OCI-LY3 (cell line): ENCODE measurements around the gene LMAN2.

Source experiments
- H2AFZ ChIP-seq: fragments of 200-600, 300-600 bp; shearing (Covaris generic); 2 replicates; pipeline ENCODE4 v1.6.0; 2014; ENCODE audit warnings: antibody characterized with exemption, low read depth, low read length
- H3K27ac ChIP-seq: fragments of 200-600, 300-600 bp; sonication (generic); 2 replicates; pipeline ENCODE4 v1.5.1; 2014; ENCODE audit warnings: mild to moderate bottlenecking, low read length, moderate library complexity, mixed read lengths
- H3K27me3 ChIP-seq: fragments of 200-600, 300-600 bp; sonication (generic); 2 replicates; pipeline ENCODE4 v1.6.1; 2014; ENCODE audit warnings: low read depth, low read length, mixed read lengths
- H3K36me3 ChIP-seq: fragments of 200-600, 300-600 bp; sonication (generic); replicated peaks from 2 replicates; pipeline ENCODE3; 2014; ENCODE audit warnings: low read depth, low read length, mixed read lengths
- H3K4me1 ChIP-seq: fragments of 300-600, 200-600 bp; sonication (generic); 2 replicates; pipeline ENCODE4 v1.6.1; 2014; ENCODE audit warnings: low read length, mixed read lengths
- H3K4me2 ChIP-seq: fragments of 200-600, 300-600 bp; sonication (generic); 2 replicates; pipeline ENCODE4 v1.6.1; 2014; ENCODE audit warnings: low read length, mixed read lengths
- H3K4me3 ChIP-seq: fragments of 300-600, 200-600 bp; sonication (generic); 2 replicates; pipeline ENCODE4 v1.5.1; 2014; ENCODE audit warnings: antibody characterized with exemption, mild to moderate bottlenecking, low read length, moderate library complexity
- H3K79me2 ChIP-seq: fragments of 300-600, 200-600 bp; shearing (Covaris generic); 2 replicates; pipeline ENCODE4 v1.6.1; 2014; ENCODE audit warnings: mild to moderate bottlenecking, low read length, mixed read lengths
- H3K9ac ChIP-seq: fragments of 300-600, 200-600 bp; shearing (Covaris generic); 2 replicates; pipeline ENCODE4 v1.6.0; 2014; ENCODE audit warnings: mild to moderate bottlenecking, low read length, moderate library complexity
- H3K9me3 ChIP-seq: fragments of 200-600, 300-600 bp; shearing (Covaris generic); 2 replicates; pipeline ENCODE4 v1.6.1; 2014; ENCODE audit warnings: low read length, mixed read lengths; ENCODE audit not compliant: insufficient read depth
- H4K20me1 ChIP-seq: fragments of 200-600, 300-600 bp; sonication (generic); 2 replicates; pipeline ENCODE4 v1.6.1; 2016; ENCODE audit warnings: low read length, mixed read lengths; ENCODE audit not compliant: insufficient read depth
- CTCF ChIP-seq: fragments of 200-600, 300-600 bp; sonication (generic); IDR thresholded peaks from 2 replicates; pipeline ENCODE4 v1.5.1; 2014; ENCODE audit warnings: antibody characterized with exemption, low read length, low read depth
- EZH2phosphoT487 ChIP-seq: fragments of 200-600 bp; shearing (Covaris generic); IDR thresholded peaks from 2 replicates; pipeline ENCODE4 v1.6.1; 2018; ENCODE audit warnings: antibody characterized with exemption, mixed run types, low read depth

The LMAN2 gene

GRCh38 chr5:177396807-177397206, 45.3 kb upstream of the LMAN2 start:
- Histone ChIP-seq H3K36me3 (no peaks in the 10 kb centered on the region), H3K4me3 (no peak overlapping the region), H3K79me2 (no peaks in the 10 kb centered on the region), H3K4me2 (no peak overlapping the region), H3K9me3 (no peaks in the 10 kb centered on the region), H3K4me1 (no peaks in the 10 kb centered on the region), H4K20me1 (no peaks in the 10 kb centered on the region), H2AFZ (no peak overlapping the region), H3K27ac (no peak overlapping the region), H3K9ac (no peak overlapping the region), H3K27me3 (0 out of 2 replicates have a peak, but pooled peaks cover 3% of the 10 kb centered on the region)
- TF ChIP-seq EZH2phosphoT487 (no peak), CTCF (no peak)

GRCh38 chr5:177396078-177396477, 44.6 kb upstream of the LMAN2 start:
- H3K4me3 ChIP-seq: no peak overlapping the region
- no peaks in the 10 kb centered on the region for H3K36me3 ChIP-seq
- H2AFZ ChIP-seq: no peak overlapping the region
- H3K27ac ChIP-seq: no peak overlapping the region
- TF ChIP-seq EZH2phosphoT487 (no peak), CTCF (no peak)
- no peaks in the 10 kb centered on the region for H3K4me1 ChIP-seq
- no peak overlapping the region for H3K4me2 ChIP-seq
- 0 out of 2 replicates have a peak, but pooled peaks cover 3% of the 10 kb centered on the region for H3K27me3 ChIP-seq
- H3K9ac ChIP-seq: no peak overlapping the region
- H4K20me1 ChIP-seq: no peaks in the 10 kb centered on the region
- no peaks in the 10 kb centered on the region for H3K79me2 ChIP-seq
- no peaks in the 10 kb centered on the region for H3K9me3 ChIP-seq

GRCh38 chr5:177393990-177394389, 42.5 kb upstream of the LMAN2 start:
- H3K9ac ChIP-seq: no peak overlapping the region
- no peaks in the 10 kb centered on the region for H3K9me3 ChIP-seq
- H3K4me2 ChIP-seq: no peak overlapping the region
- peaks cover 10% of the 10 kb centered on the region; the same call in 1 of the 2 replicates for H3K27me3 ChIP-seq
- H3K4me1 ChIP-seq: peaks cover 17% of the 10 kb centered on the region
- H3K4me3 ChIP-seq: no peak overlapping the region
- no peak overlapping the region for H3K27ac ChIP-seq
- no peak for TF ChIP-seq CTCF
- H4K20me1 ChIP-seq: no peaks in the 10 kb centered on the region
- H3K79me2 ChIP-seq: no peaks in the 10 kb centered on the region
- H3K36me3 ChIP-seq: no peaks in the 10 kb centered on the region
- H2AFZ ChIP-seq: no peak overlapping the region

GRCh38 chr5:177393206-177393765, 41.8 kb upstream of the LMAN2 start:
- H3K27ac ChIP-seq: no peak overlapping the region
- H3K36me3 ChIP-seq: no peaks in the 10 kb centered on the region
- H3K9me3 ChIP-seq: no peaks in the 10 kb centered on the region
- no peaks in the 10 kb centered on the region for H4K20me1 ChIP-seq
- H3K4me3 ChIP-seq: no peak overlapping the region
- H3K79me2 ChIP-seq: no peaks in the 10 kb centered on the region
- no peak overlapping the region for H3K4me2 ChIP-seq
- peaks cover 23% of the 10 kb centered on the region for H3K4me1 ChIP-seq
- TF ChIP-seq CTCF (no peak), EZH2phosphoT487 (no peak)
- H2AFZ ChIP-seq: no peak overlapping the region
- H3K9ac ChIP-seq: no peak overlapping the region
- H3K27me3 ChIP-seq: peaks cover 17% of the 10 kb centered on the region
